Activated naive CD4-positive, alpha-beta T cell treated with anti-CD3 and anti-CD28 coated beads for 36 hours (primary cell): ENCODE measurements around the gene NPC2. TPM values are rescaled to one million over a fixed set of nuclear protein-coding genes. Genes with fewer than 3 reads are reported as not detected.

ENCODE experiments used
- CTCF ChIA-PET: fragments of 350-600 bp; sonication (Branson Sonifier 250); formaldehyde crosslinking; loops from one replicate; lab custom pipeline; 2021; ENCODE audit warnings: antibody characterized with exemption; lab: Charles Lee
- DNase-seq: peaks from one replicate; pipeline ENCODE4 v3.0.0-alpha.2; 2020
- H3K27ac Mint-ChIP-seq: one replicate; pipeline ENCODE4 v1.8.0; 2021; ENCODE audit warnings: mild to moderate bottlenecking, mixed read lengths
- H3K27me3 Mint-ChIP-seq: one replicate; pipeline ENCODE4 v1.8.0; 2021; ENCODE audit warnings: low read depth, mixed read lengths
- H3K36me3 Mint-ChIP-seq: one replicate; pipeline ENCODE4 v1.8.0; 2021; ENCODE audit warnings: low read depth, mixed read lengths
- H3K4me1 Mint-ChIP-seq: one replicate; pipeline ENCODE4 v1.8.0; 2021; ENCODE audit warnings: low read depth, mixed read lengths
- H3K4me3 Mint-ChIP-seq: one replicate; pipeline ENCODE4 v1.8.0; 2021; ENCODE audit warnings: mild to moderate bottlenecking, moderate library complexity, mixed read lengths
- H3K9me3 Mint-ChIP-seq: one replicate; pipeline ENCODE4 v1.8.0; 2021; ENCODE audit warnings: mixed read lengths
- intact Hi-C: fragments of 100-400 bp; cut with micrococcal nuclease; formaldehyde crosslinking; loops from one replicate; pipeline ENCODE4 v1.15.1; 2023
- total RNA-seq, 2 experiments: library from RNA; stranded (reverse); gene quantifications; one replicate each; pipeline ENCODE4 v1.2.3, GENCODE V29; 2021

The NPC2 gene
- total RNA-seq, 2 experiments from 2014 or later: 36.3 to 38.0 TPM

GRCh38 chr14:74444866-74445265, 48.2 kb downstream of the NPC2 start:
- DNase-seq: no peak
- no peaks in the 10 kb centered on the region for H3K4me1 Mint-ChIP-seq
- CTCF ChIA-PET: interaction anchor here (0.6 kb wide), 1 partner anchor 366 kb away, joined by 4 read pairs; no protein-coding TSS in a partner anchor
- H3K9me3 Mint-ChIP-seq: no peaks in the 10 kb centered on the region
- peaks cover 2% of the 10 kb centered on the region for H3K27me3 Mint-ChIP-seq
- no peak overlapping the region for H3K4me3 Mint-ChIP-seq
- no peaks in the 10 kb centered on the region for H3K36me3 Mint-ChIP-seq
- no peak overlapping the region for H3K27ac Mint-ChIP-seq
- intact Hi-C loops: no loop called here

- no peaks in the 10 kb centered on the region for H3K36me3 Mint-ChIP-seq
- no peak overlapping the region for H3K4me3 Mint-ChIP-seq
- no peak for DNase-seq
- no peak overlapping the region for H3K27ac Mint-ChIP-seq
- intact Hi-C loops: no loop called here
- CTCF ChIA-PET: no interaction called here
- H3K9me3 Mint-ChIP-seq: no peaks in the 10 kb centered on the region
- no peaks in the 10 kb centered on the region for H3K4me1 Mint-ChIP-seq
- peaks cover 4% of the 10 kb centered on the region for H3K27me3 Mint-ChIP-seq
These were observed 50.3 kb downstream of the NPC2 start for GRCh38 chr14:74442757-74443156.

- CTCF ChIA-PET: no interaction called here
- no peak for DNase-seq
- H3K36me3 Mint-ChIP-seq: no peaks in the 10 kb centered on the region
- peaks cover 2% of the 10 kb centered on the region for H3K27me3 Mint-ChIP-seq
- no peaks in the 10 kb centered on the region for H3K4me1 Mint-ChIP-seq
- H3K9me3 Mint-ChIP-seq: no peaks in the 10 kb centered on the region
- H3K4me3 Mint-ChIP-seq: no peak overlapping the region
- intact Hi-C loops: no loop called here
- H3K27ac Mint-ChIP-seq: no peak overlapping the region
These were observed 52.0 kb downstream of the NPC2 start for GRCh38 chr14:74441113-74441512.

- Mint-ChIP-seq H3K4me1 (no peaks in the 10 kb centered on the region), H3K4me3 (no peak overlapping the region), H3K27me3 (peaks cover 2% of the 10 kb centered on the region), H3K27ac (no peak overlapping the region), H3K9me3 (no peaks in the 10 kb centered on the region), H3K36me3 (no peaks in the 10 kb centered on the region)
- CTCF ChIA-PET: no interaction called here
- intact Hi-C loops: no loop called here
- DNase-seq: no peak
These were observed 54.7 kb downstream of the NPC2 start for GRCh38 chr14:74438351-74438915.

GRCh38 chr14:74437496-74438053, 55.5 kb downstream of the NPC2 start:
- CTCF ChIA-PET: interaction anchor here (0.6 kb wide), 1 partner anchor 22 kb away, joined by 3 read pairs; no protein-coding TSS in a partner anchor
- DNase-seq: no peak
- H3K4me3 Mint-ChIP-seq: no peak overlapping the region
- H3K27ac Mint-ChIP-seq: no peak overlapping the region
- H3K36me3 Mint-ChIP-seq: no peaks in the 10 kb centered on the region
- intact Hi-C loops: no loop called here
- no peaks in the 10 kb centered on the region for H3K9me3 Mint-ChIP-seq
- H3K27me3 Mint-ChIP-seq: peaks cover 4% of the 10 kb centered on the region
- no peaks in the 10 kb centered on the region for H3K4me1 Mint-ChIP-seq

- Mint-ChIP-seq H3K36me3 (no peaks in the 10 kb centered on the region), H3K27me3 (peaks cover 6% of the 10 kb centered on the region), H3K4me3 (no peak overlapping the region), H3K4me1 (no peaks in the 10 kb centered on the region), H3K9me3 (no peaks in the 10 kb centered on the region), H3K27ac (no peak overlapping the region)
- intact Hi-C loops: no loop called here
- CTCF ChIA-PET: no interaction called here
- DNase-seq: no peak
These were observed 58.8 kb downstream of the NPC2 start for GRCh38 chr14:74434294-74434693.

- H3K36me3 Mint-ChIP-seq: peaks cover 1% of the 10 kb centered on the region
- no peak overlapping the region for H3K4me3 Mint-ChIP-seq
- intact Hi-C loops: no loop called here
- peaks cover 2% of the 10 kb centered on the region for H3K4me1 Mint-ChIP-seq
- H3K9me3 Mint-ChIP-seq: no peaks in the 10 kb centered on the region
- CTCF ChIA-PET: no interaction called here
- no peak for DNase-seq
- peaks cover 24% of the 10 kb centered on the region for H3K27me3 Mint-ChIP-seq
- H3K27ac Mint-ChIP-seq: no peak overlapping the region
These were observed 63.1 kb downstream of the NPC2 start for GRCh38 chr14:74429991-74430390.

Other genes starting within 250 kb of the NPC2 start
- 10 to 100 TPM; 41.4 to 43.9 TPM for gene ABCD4, start 190.4 kb downstream of the NPC2 start, total RNA-seq
- gene VRTN, start 144.8 kb downstream of the NPC2 start, total RNA-seq: not detected
- gene SYNDIG1L, start 67.1 kb downstream of the NPC2 start, total RNA-seq: not detected
- gene ISCA2, start 460 bp upstream of the NPC2 start, total RNA-seq: 10 to 100 TPM; 27.7 to 30.9 TPM
- under 1 TPM; 0.32 to 0.55 TPM for gene LTBP2, start 118.9 kb upstream of the NPC2 start, total RNA-seq
- 10 to 100 TPM; 29.1 to 29.5 TPM for gene AREL1, start 219.8 kb upstream of the NPC2 start, total RNA-seq
- gene FCF1, start 219.8 kb upstream of the NPC2 start, total RNA-seq: 10 to 100 TPM; 83.8 to 87.5 TPM